T-cell (primary cell): ENCODE results near the gene TMEM26. TPM values are rescaled to one million over a fixed set of nuclear protein-coding genes. Genes with fewer than 3 reads are reported as not detected.

Experiments
- ATAC-seq, 4 experiments: fragments of 200-7000 bp in 3 of 4; fragments of 150-1000 bp in 1 of 4; cut with Tn5 transposase; replicated peaks in 1 of 4; 1 replicate in 3 of 4; 2 replicates in 1 of 4; pipeline ENCODE4 v1.10.0; 2021; ENCODE audit warnings: moderate library complexity in 3 of 4, mild to moderate bottlenecking in 2 of 4, moderate number of reproducible peaks in 1 of 4
- CTCF ChIA-PET, 2 donors: fragments of 300-600 bp; sonication (Branson Sonifier 250); formaldehyde crosslinking; loops; one replicate each; lab custom pipeline; 2022; ENCODE audit warnings: antibody characterized with exemption in 2 of 2; lab: Charles Lee
- POLR2A ChIA-PET, 2 donors: fragments of 300-600 bp; sonication (Branson Sonifier 250); formaldehyde crosslinking; loops; one replicate each; lab custom pipeline; 2022; ENCODE audit warnings: antibody characterized with exemption in 2 of 2; lab: Charles Lee
- DNase-seq, 35 experiments: peaks; one replicate each; pipeline versions ENCODE4 v3.0.0 to v3.0.0-alpha.2; 2013 to 2023
- H3K27ac ChIP-seq: one replicate; pipeline ENCODE4 v1.5.1; 2013; ENCODE audit warnings: low read length
- H3K27me3 ChIP-seq, 2 experiments: replicated peaks in 1 of 2; 1 replicate in 1 of 2; 2 replicates in 1 of 2; pipeline versions ENCODE4 v1.6.1 to v1.7.0; 2013; ENCODE audit warnings: low read length in 1 of 2, mixed read lengths in 1 of 2; ENCODE audit not compliant: control insufficient read depth in 2 of 2, insufficient read depth in 2 of 2; ENCODE audit errors: extremely low read depth in 1 of 2
- H3K36me3 ChIP-seq, 2 donors: 1 replicate in 1 of 2; 2 replicates in 1 of 2; pipeline versions ENCODE4 v1.6.1 to v1.7.0; 2013; ENCODE audit warnings: low read length in 1 of 2; ENCODE audit not compliant: control insufficient read depth in 2 of 2, insufficient read depth in 1 of 2; ENCODE audit errors: extremely low read depth in 1 of 2
- H3K4me1 ChIP-seq, 2 experiments: 1 replicate in 1 of 2; 2 replicates in 1 of 2; pipeline versions ENCODE4 v1.6.1 to v1.7.0; 2013; ENCODE audit warnings: low read length in 2 of 2, mixed read lengths in 1 of 2; ENCODE audit not compliant: insufficient read depth in 2 of 2, control insufficient read depth in 1 of 2; ENCODE audit errors: extremely low read depth in 1 of 2
- H3K4me3 ChIP-seq, 2 donors: 1 replicate in 1 of 2; 2 replicates in 1 of 2; pipeline versions ENCODE4 v1.5.1 to v1.7.0; 2013; ENCODE audit warnings: mild to moderate bottlenecking in 2 of 2, low read length in 1 of 2, moderate library complexity in 1 of 2; ENCODE audit not compliant: control insufficient read depth in 1 of 2; ENCODE audit errors: extremely low read depth in 1 of 2
- H3K9me3 ChIP-seq: 2 replicates; pipeline ENCODE4 v1.7.0; 2013
- H3K27ac Mint-ChIP-seq, 2 donors: one replicate each; pipeline ENCODE4 v1.8.0; 2020 to 2021; ENCODE audit warnings: mild to moderate bottlenecking in 2 of 2, mixed read lengths in 2 of 2
- H3K27me3 Mint-ChIP-seq, 2 donors: one replicate each; pipeline ENCODE4 v1.8.0; 2021 to 2022; ENCODE audit warnings: mixed read lengths in 2 of 2
- H3K36me3 Mint-ChIP-seq: one replicate; pipeline ENCODE4 v1.8.0; 2021; ENCODE audit warnings: mixed read lengths
- H3K4me1 Mint-ChIP-seq, 3 donors: one replicate each; pipeline ENCODE4 v1.8.0; 2020 to 2022; ENCODE audit warnings: mixed read lengths in 3 of 3, mild to moderate bottlenecking in 1 of 3
- H3K4me3 Mint-ChIP-seq, 3 donors: one replicate each; pipeline ENCODE4 v1.8.0; 2020 to 2022; ENCODE audit warnings: mild to moderate bottlenecking in 3 of 3, mixed read lengths in 3 of 3, moderate library complexity in 3 of 3
- H3K9me3 Mint-ChIP-seq, 3 donors: one replicate each; pipeline ENCODE4 v1.8.0; 2020 to 2022; ENCODE audit warnings: mixed read lengths in 3 of 3
- WGBS: methylation state at CpG from one replicate; pipeline ENCODE4 v1.1.5; 2013; ENCODE audit warnings: missing lambda C conversion rate; ENCODE audit not compliant: insufficient coverage; 5-methylcytosine and 5-hydroxymethylcytosine counted together
- total RNA-seq, 35 experiments: library from RNA in 6 of 35; stranded (reverse) in 6 of 35; fragments of 120-200 nt in 1 of 35; gene quantifications; one replicate each; pipeline versions ENCODE4 v1.2.1 to v1.2.4 and lab custom pipeline; 2013 to 2026

Gene TMEM26
- total RNA-seq, 5 donors from 2014 or later (not counting 1 experiment from before 2014, with no cell fraction given): not detected

DNA sequence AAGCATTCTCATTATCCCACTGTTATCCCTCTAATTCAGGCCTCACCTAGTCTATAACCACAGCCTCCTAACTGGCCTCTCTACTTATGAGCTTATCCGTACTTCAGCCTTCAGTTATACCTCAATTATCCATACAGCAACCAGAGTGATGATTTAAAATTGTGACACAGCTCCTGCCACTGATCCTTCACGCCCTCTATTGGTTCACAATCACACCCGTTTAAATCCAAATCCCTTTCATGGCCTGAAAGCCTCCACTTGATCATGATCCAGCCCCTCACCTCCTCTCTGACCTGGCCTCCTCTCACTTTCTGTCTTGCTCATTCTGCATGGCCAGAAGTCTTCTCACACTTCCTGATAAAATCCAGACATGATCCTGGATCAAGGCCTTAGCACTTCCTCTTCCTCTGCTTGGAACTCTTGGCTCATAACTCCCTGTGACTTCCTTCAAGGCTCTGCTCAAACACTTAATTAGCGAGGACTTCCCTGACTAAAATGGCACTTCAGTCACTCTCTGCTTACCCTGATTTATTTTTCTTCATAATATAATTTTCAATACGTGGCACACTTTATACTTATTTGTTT lies 19.0 kb upstream of the TMEM26 start:
- Histone ChIP-seq H3K4me1 (no peaks in the 10 kb centered on the region), H3K4me3 (no peak overlapping the region), H3K36me3 (no peaks in the 10 kb centered on the region), H3K27me3 (no peaks in the 10 kb centered on the region), H3K27ac (no peak overlapping the region), H3K9me3 (no peaks in the 10 kb centered on the region)
- DNase-seq (no peak), ATAC-seq (no peak)
- no peaks in the 10 kb centered on the region for H3K36me3 Mint-ChIP-seq
- ChIA-PET POLR2A (no interaction called here), CTCF (no interaction called here)
- H3K4me3 Mint-ChIP-seq: no peak overlapping the region
- peaks cover 0 to 3% of the 10 kb centered on the region in 2 donors for H3K27me3 Mint-ChIP-seq
- WGBS: 48% methylated on average over 4 of the region's 5 CpGs
- no peaks in the 10 kb centered on the region for H3K9me3 Mint-ChIP-seq
- no peak overlapping the region for H3K27ac Mint-ChIP-seq
- no peaks in the 10 kb centered on the region for H3K4me1 Mint-ChIP-seq

- H3K9me3 ChIP-seq: no peaks in the 10 kb centered on the region
- Mint-ChIP-seq H3K27ac (no peak overlapping the region), H3K4me1 (no peaks in the 10 kb centered on the region), H3K9me3 (no peaks in the 10 kb centered on the region), H3K4me3 (no peak overlapping the region), H3K36me3 (no peaks in the 10 kb centered on the region), H3K27me3 (peaks cover 0 to 3% of the 10 kb centered on the region in 2 donors)
- CTCF ChIA-PET: no interaction called here
- no peak overlapping the region for H3K27ac ChIP-seq
- no peaks in the 10 kb centered on the region for H3K36me3 ChIP-seq
- no peaks in the 10 kb centered on the region for H3K27me3 ChIP-seq
- H3K4me1 ChIP-seq: no peaks in the 10 kb centered on the region
- WGBS: no CpG with 5 or more reads among the region's 2 CpGs
- DNase-seq (no peak), ATAC-seq (no peak)
- POLR2A ChIA-PET: no interaction called here
- no peak overlapping the region for H3K4me3 ChIP-seq
Measured at GRCh38 chr10:61471491-61471890, 18.3 kb upstream of the TMEM26 start.

DNA sequence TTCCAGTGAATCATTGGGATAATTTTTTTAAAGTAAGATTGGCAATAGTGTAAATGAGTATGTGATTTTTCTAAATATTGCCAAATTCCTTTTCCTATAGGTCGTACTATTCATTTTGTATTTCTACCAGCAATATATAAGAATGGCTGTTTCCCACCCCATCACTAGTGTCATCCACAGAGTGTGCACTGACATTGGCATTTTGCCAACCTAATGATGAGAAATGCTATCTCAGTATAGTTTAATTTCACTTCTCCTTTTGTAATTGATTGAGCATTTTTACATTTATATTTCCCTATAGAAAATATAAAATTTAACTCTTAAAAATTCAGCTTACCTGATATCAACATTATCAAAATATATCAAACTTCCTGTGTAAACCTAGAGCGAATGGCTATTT lies 17.6 kb upstream of the TMEM26 start:
- no peaks in the 10 kb centered on the region for H3K9me3 Mint-ChIP-seq
- POLR2A ChIA-PET: no interaction called here

DNA sequence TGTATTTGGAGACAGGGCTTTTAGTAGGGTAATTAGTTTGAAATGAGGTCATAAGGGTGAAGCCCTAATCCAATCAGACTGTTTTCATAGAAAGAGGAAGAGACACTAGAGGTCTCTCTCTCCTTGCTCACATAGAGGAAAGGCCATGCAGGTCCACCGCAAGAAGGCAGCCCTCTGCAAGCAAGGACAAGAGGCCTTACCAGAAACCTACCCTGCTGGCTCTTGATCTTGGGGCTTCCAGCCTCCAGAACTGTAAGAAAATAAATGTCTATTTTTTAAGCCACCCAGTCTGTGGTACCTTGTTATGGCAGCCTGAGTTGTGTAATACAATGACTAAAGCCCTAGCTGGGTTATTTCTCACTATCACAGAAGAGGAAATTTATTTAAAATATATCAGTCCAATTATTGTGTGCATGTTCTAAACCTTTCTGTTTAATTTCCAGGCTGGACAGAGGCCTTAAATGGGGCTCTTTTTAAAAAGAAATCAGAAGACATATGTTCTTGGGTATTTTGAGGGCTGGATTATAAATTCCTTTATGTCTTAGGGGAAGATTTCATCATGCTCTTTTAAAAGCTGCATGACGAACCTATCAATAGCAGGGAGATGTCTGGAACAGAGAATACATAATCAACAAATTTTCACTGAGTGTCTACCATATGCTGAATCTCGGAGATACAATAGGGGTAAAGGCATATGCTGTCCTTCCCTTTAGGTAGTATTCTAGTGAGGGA lies 12.9 kb upstream of the TMEM26 start:
- ChIA-PET CTCF (no interaction called here), POLR2A (no interaction called here)
- H3K27ac ChIP-seq: no peak overlapping the region

More for the DNA sequence above, 17.6 kb upstream of the TMEM26 start:
- no peak for DNase-seq
- CTCF ChIA-PET: no interaction called here
- ATAC-seq: no peak
- Mint-ChIP-seq H3K4me3 (no peak overlapping the region), H3K4me1 (no peaks in the 10 kb centered on the region), H3K36me3 (no peaks in the 10 kb centered on the region), H3K27me3 (peaks cover 0 to 3% of the 10 kb centered on the region in 2 donors), H3K27ac (no peak overlapping the region)
- H3K4me1 ChIP-seq: no peaks in the 10 kb centered on the region
- H3K27ac ChIP-seq: no peak overlapping the region
- H3K9me3 ChIP-seq: no peaks in the 10 kb centered on the region
- no peaks in the 10 kb centered on the region for H3K36me3 ChIP-seq
- no peak overlapping the region for H3K4me3 ChIP-seq
- WGBS: 100% methylated on average over 1 of the region's 2 CpGs
- H3K27me3 ChIP-seq: no peaks in the 10 kb centered on the region

GRCh38 chr10:61465171-61465496 lies 12.0 kb upstream of the TMEM26 start:
- no peak overlapping the region for H3K27ac Mint-ChIP-seq
- peaks cover 0 to 3% of the 10 kb centered on the region in 2 donors for H3K27me3 Mint-ChIP-seq

More for the DNA sequence above, 12.9 kb upstream of the TMEM26 start:
- H3K27ac Mint-ChIP-seq: no peak overlapping the region
- DNase-seq (no peak), ATAC-seq (no peak)
- Histone ChIP-seq H3K36me3 (no peaks in the 10 kb centered on the region), H3K4me3 (no peak overlapping the region), H3K27me3 (no peaks in the 10 kb centered on the region), H3K4me1 (no peaks in the 10 kb centered on the region), H3K9me3 (no peaks in the 10 kb centered on the region)
- H3K9me3 Mint-ChIP-seq: no peaks in the 10 kb centered on the region
- peaks cover 0 to 3% of the 10 kb centered on the region in 2 donors for H3K27me3 Mint-ChIP-seq
- no peaks in the 10 kb centered on the region for H3K36me3 Mint-ChIP-seq
- H3K4me1 Mint-ChIP-seq: no peaks in the 10 kb centered on the region
- no CpG with 5 or more reads among the region's 3 CpGs for WGBS
- no peak overlapping the region for H3K4me3 Mint-ChIP-seq

DNA sequence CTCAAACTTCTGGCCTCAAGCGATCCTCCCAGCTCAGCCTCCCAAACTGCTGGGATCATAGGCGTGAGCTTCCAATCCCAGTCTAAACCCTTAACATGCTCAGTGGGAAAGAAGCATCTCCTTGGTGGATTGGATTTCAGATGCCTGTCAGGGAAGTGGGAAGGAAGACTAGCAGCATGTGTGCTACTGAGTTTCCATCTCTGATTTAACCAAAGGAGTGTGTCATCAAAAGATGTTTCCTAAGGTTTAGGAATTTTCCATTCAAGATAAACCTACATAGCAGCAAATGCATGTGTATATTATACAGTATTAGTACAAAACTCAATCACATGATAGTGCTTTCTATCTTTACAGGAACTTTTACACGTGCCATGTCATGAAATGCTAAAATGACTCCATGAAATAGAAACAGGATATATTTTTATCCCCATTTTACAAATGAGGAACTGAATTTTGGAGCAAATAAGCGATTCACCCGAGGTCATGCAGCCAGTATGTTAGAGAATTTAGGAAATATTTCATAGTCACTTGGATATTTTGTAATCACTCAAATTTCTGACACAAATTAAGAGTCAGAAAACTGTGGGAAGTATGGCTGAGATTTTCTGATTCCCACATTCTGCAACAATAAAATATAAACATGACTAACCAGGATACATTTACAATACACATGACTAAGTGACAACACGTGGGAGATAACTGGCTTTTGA lies 11.4 kb upstream of the TMEM26 start:
- no peak overlapping the region for H3K4me3 Mint-ChIP-seq
- Histone ChIP-seq H3K4me1 (no peaks in the 10 kb centered on the region), H3K36me3 (no peaks in the 10 kb centered on the region), H3K27ac (no peak overlapping the region), H3K27me3 (no peaks in the 10 kb centered on the region), H3K9me3 (no peaks in the 10 kb centered on the region), H3K4me3 (no peak overlapping the region)
- no peaks in the 10 kb centered on the region for H3K9me3 Mint-ChIP-seq
- H3K27ac Mint-ChIP-seq: no peak overlapping the region
- H3K4me1 Mint-ChIP-seq: no peaks in the 10 kb centered on the region
- POLR2A ChIA-PET: no interaction called here
- ATAC-seq (no peak), DNase-seq (no peak)
- no peaks in the 10 kb centered on the region for H3K36me3 Mint-ChIP-seq
- no CpG with 5 or more reads among the region's 6 CpGs for WGBS
- CTCF ChIA-PET: no interaction called here
- peaks cover 0 to 3% of the 10 kb centered on the region in 2 donors for H3K27me3 Mint-ChIP-seq

More at GRCh38 chr10:61465171-61465496, 12.0 kb upstream of the TMEM26 start:
- CTCF ChIA-PET: no interaction called here
- Histone ChIP-seq H3K4me3 (no peak overlapping the region), H3K27me3 (no peaks in the 10 kb centered on the region), H3K9me3 (no peaks in the 10 kb centered on the region), H3K4me1 (no peaks in the 10 kb centered on the region), H3K36me3 (no peaks in the 10 kb centered on the region), H3K27ac (no peak overlapping the region)
- POLR2A ChIA-PET: no interaction called here
- DNase-seq (no peak), ATAC-seq (no peak)
- Mint-ChIP-seq H3K9me3 (no peaks in the 10 kb centered on the region), H3K4me3 (no peak overlapping the region), H3K4me1 (no peaks in the 10 kb centered on the region), H3K36me3 (no peaks in the 10 kb centered on the region)
